ENCODE measurements around the gene GNL3.

Gene GNL3

GRCh38 chr3:52685709-52686691, at the start of gene GNL3, which contains the start of gene PBRM1:
Gene GNL3 (plus strand): TSS chr3:52686032. CDS start chr3:52686093, 61 bp downstream.
Gene PBRM1 (minus strand): TSS chr3:52685913.
- DNase-seq (ENCODE audit: low read depth): peak; percentile 94

GRCh38 chr3:52636673-52637072, 49.2 kb upstream of the GNL3 start:
- DNase-seq (ENCODE audit: low read depth): peak; percentile 41

GRCh38 chr3:52645549-52645948, 40.3 kb upstream of the GNL3 start:
- DNase-seq (ENCODE audit: low read depth): no peak

- DNase-seq (ENCODE audit: low read depth): peak; percentile 93
Measured at GRCh38 chr3:52649461-52650210, 36.2 kb upstream of the GNL3 start.

- DNase-seq (ENCODE audit: low read depth): peak; percentile 79
Measured at GRCh38 chr3:52650439-52650838, 35.4 kb upstream of the GNL3 start.

- DNase-seq (ENCODE audit: low read depth): no peak
Measured at GRCh38 chr3:52651592-52651991, 34.2 kb upstream of the GNL3 start.

- no peak for DNase-seq (ENCODE audit: low read depth)
Measured at GRCh38 chr3:52655895-52656294, 29.9 kb upstream of the GNL3 start.

GRCh38 chr3:52660046-52660445, 25.8 kb upstream of the GNL3 start:
- no peak for DNase-seq (ENCODE audit: low read depth)

- no peak for DNase-seq (ENCODE audit: low read depth)
Measured at GRCh38 chr3:52663098-52663497, 22.7 kb upstream of the GNL3 start.

GRCh38 chr3:52670621-52671521, 15.0 kb upstream of the GNL3 start:
- DNase-seq (ENCODE audit: low read depth): peak; percentile 100

GRCh38 chr3:52671676-52672075, 14.2 kb upstream of the GNL3 start:
- no peak for DNase-seq (ENCODE audit: low read depth)

GRCh38 chr3:52676201-52676600, 9.6 kb upstream of the GNL3 start:
- peak; percentile 55 for DNase-seq (ENCODE audit: low read depth)

- DNase-seq (ENCODE audit: low read depth): no peak
Measured at GRCh38 chr3:52678265-52679198, 7.3 kb upstream of the GNL3 start.

- no peak for DNase-seq (ENCODE audit: low read depth)
Measured at GRCh38 chr3:52679199-52679538, 6.7 kb upstream of the GNL3 start.

- DNase-seq (ENCODE audit: low read depth): peak; percentile 55
Measured at GRCh38 chr3:52679811-52680210, 6.0 kb upstream of the GNL3 start.

- DNase-seq (ENCODE audit: low read depth): no peak
Measured at GRCh38 chr3:52681596-52681995, 4.2 kb upstream of the GNL3 start.

GRCh38 chr3:52682016-52682415, 3.8 kb upstream of the GNL3 start:
- peak; percentile 78 for DNase-seq (ENCODE audit: low read depth)

- no peak for DNase-seq (ENCODE audit: low read depth)
Measured at GRCh38 chr3:52683611-52684010, 2.2 kb upstream of the GNL3 start.

- DNase-seq (ENCODE audit: low read depth): no peak
Measured at GRCh38 chr3:52684184-52684583, 1.6 kb upstream of the GNL3 start.

- no peak for DNase-seq (ENCODE audit: low read depth)
Measured at GRCh38 chr3:52685285-52685708, 535 bp upstream of the GNL3 start.

- peak; percentile 34 for DNase-seq (ENCODE audit: low read depth)
Measured at GRCh38 chr3:52688266-52688665, 2.4 kb downstream of the GNL3 start.

All from amniotic epithelial cell (primary cell).